ENCODE data around the gene VPS41. TPM values are rescaled to one million over a fixed set of nuclear protein-coding genes. Genes with fewer than 3 reads are reported as not detected.

Gene VPS41
- total and polyA plus RNA-seq, 2 donors, result 28.3 to 30.3 TPM

DNA sequence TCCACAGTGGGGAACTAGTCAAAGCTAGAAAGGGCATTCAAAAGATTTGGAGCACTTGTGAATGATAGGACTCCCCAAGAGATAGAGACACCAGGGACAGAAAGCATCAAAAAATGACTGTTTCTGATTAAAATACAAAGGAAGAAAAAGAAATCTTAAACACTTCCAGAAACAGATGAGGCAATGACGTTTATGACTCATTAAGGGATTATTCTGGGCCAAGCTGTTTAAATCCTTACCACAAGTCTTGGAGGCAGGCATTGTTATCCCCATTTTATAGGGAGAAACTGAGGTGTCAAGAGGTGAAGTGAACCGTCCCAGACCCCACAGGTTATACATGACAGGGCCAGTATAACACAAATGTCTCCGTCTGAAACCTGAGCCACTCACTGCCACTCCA lies 209.5 kb downstream of the VPS41 start:
- H3K4me3 ChIP-seq (ENCODE audit: low read length in 2 of 2), result no peak overlapping the region
- H3K36me3 ChIP-seq (ENCODE audit: control insufficient read depth in 2 of 2, insufficient read depth in 2 of 2, low read length in 1 of 2), result no peaks in the 10 kb centered on the region
- no peaks in the 10 kb centered on the region for H3K4me1 ChIP-seq (ENCODE audit: control insufficient read depth in 2 of 2, insufficient read depth in 2 of 2, low read length in 2 of 2)
- H3K9me3 ChIP-seq (ENCODE audit: control insufficient read depth in 2 of 2, insufficient read depth in 1 of 2, low read length in 1 of 2), result no peaks in the 10 kb centered on the region
- no peak for DNase-seq (ENCODE audit: low read depth in 6 of 9, low spot score in 9 of 9)
- 94% methylated on average over 3 of the region's 3 CpGs for WGBS
- no peaks in the 10 kb centered on the region for H3K27me3 ChIP-seq (ENCODE audit: control insufficient read depth in 2 of 2, insufficient read depth in 1 of 2, low read length in 1 of 2)
- no peak overlapping the region for H3K27ac ChIP-seq (ENCODE audit: low read depth in 1 of 2, low read length in 1 of 2)

DNA sequence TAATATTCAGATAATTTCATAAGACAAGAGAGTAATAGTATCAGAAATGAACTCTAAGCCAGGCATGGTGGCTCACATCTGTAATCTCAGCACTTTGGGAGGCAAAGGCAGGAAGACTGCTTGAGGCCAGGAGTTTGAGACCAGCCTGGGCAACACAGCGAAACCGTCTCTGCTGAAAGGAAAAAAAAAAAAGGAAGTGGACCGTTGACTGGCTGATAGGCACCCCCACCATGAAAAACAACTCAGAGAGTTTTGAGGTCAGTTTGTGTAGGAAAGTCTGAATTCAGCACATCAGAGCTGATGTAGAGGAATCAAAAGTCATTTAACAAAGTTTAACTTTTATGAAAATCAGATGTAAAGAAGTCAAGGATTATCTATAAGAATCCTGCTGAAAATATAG lies 214.7 kb downstream of the VPS41 start:
- no peak overlapping the region for H3K4me3 ChIP-seq (ENCODE audit: low read length in 2 of 2)
- WGBS, result 28% methylated on average over 3 of the region's 3 CpGs
- no peaks in the 10 kb centered on the region for H3K4me1 ChIP-seq (ENCODE audit: control insufficient read depth in 2 of 2, insufficient read depth in 2 of 2, low read length in 2 of 2)
- H3K27me3 ChIP-seq (ENCODE audit: control insufficient read depth in 2 of 2, insufficient read depth in 1 of 2, low read length in 1 of 2), result no peaks in the 10 kb centered on the region
- H3K27ac ChIP-seq (ENCODE audit: low read depth in 1 of 2, low read length in 1 of 2), result no peak overlapping the region
- H3K36me3 ChIP-seq (ENCODE audit: control insufficient read depth in 2 of 2, insufficient read depth in 2 of 2, low read length in 1 of 2), result no peaks in the 10 kb centered on the region
- no peaks in the 10 kb centered on the region for H3K9me3 ChIP-seq (ENCODE audit: control insufficient read depth in 2 of 2, insufficient read depth in 1 of 2, low read length in 1 of 2)
- no peak for DNase-seq (ENCODE audit: low read depth in 6 of 9, low spot score in 9 of 9)

DNA sequence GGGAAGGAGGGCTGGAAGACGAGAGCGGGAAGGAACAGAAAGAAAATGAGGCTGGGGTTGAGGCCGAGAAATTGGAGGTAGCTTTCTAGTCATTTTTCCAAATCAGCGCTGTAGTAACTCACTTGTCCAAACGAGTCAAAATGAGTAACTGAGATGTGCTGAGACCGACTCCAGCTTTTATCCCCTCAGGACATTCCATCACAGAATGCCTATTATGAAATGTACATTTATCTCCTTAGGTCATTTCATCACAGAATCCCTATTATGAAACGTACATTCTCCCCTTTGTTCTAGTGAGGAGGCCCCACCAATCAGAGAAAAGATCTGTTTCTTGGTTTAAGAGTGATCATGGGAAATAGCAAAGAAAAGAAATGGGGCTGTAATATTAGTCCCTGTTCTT lies 222.1 kb downstream of the VPS41 start:
- no peak for DNase-seq (ENCODE audit: low read depth in 6 of 9, low spot score in 9 of 9)
- no peaks in the 10 kb centered on the region for H3K27me3 ChIP-seq (ENCODE audit: control insufficient read depth in 2 of 2, insufficient read depth in 1 of 2, low read length in 1 of 2)
- no peaks in the 10 kb centered on the region for H3K36me3 ChIP-seq (ENCODE audit: control insufficient read depth in 2 of 2, insufficient read depth in 2 of 2, low read length in 1 of 2)
- H3K4me1 ChIP-seq (ENCODE audit: control insufficient read depth in 2 of 2, insufficient read depth in 2 of 2, low read length in 2 of 2), result no peaks in the 10 kb centered on the region
- no peak overlapping the region for H3K27ac ChIP-seq (ENCODE audit: low read depth in 1 of 2, low read length in 1 of 2)
- WGBS, result 97% methylated on average over 7 of the region's 7 CpGs
- H3K9me3 ChIP-seq (ENCODE audit: control insufficient read depth in 2 of 2, insufficient read depth in 1 of 2, low read length in 1 of 2), result peaks cover 0 to 5% of the 10 kb centered on the region in 2 donors
- no peak overlapping the region for H3K4me3 ChIP-seq (ENCODE audit: low read length in 2 of 2)

DNA sequence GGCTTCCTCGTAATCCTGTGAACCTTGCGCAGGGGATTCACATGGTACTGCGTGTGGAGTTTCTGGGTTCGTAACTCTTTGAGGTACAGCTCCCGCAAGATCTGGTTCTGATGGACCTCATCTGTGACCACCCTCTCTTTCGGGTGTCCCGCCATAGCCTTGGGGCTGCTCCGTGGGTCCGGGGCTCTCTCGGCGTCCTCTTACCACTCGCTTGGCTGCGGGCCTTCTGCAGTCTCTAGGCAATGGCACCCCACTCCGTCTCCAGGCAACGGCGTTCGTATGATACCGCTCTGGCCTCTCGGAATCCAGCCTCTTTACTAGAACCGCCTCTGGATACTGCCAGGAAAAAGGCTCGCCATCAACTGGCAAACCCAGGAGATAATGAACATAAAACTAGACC lies 223.1 kb downstream of the VPS41 start:
- Histone ChIP-seq H3K27ac (ENCODE audit: low read depth in 1 of 2, low read length in 1 of 2) (no peak overlapping the region), H3K27me3 (ENCODE audit: control insufficient read depth in 2 of 2, insufficient read depth in 1 of 2, low read length in 1 of 2) (no peaks in the 10 kb centered on the region), H3K4me3 (ENCODE audit: low read length in 2 of 2) (no peak overlapping the region), H3K9me3 (ENCODE audit: control insufficient read depth in 2 of 2, insufficient read depth in 1 of 2, low read length in 1 of 2) (peaks cover 0 to 5% of the 10 kb centered on the region in 2 donors), H3K36me3 (ENCODE audit: control insufficient read depth in 2 of 2, insufficient read depth in 2 of 2, low read length in 1 of 2) (no peaks in the 10 kb centered on the region), H3K4me1 (ENCODE audit: control insufficient read depth in 2 of 2, insufficient read depth in 2 of 2, low read length in 2 of 2) (no peaks in the 10 kb centered on the region)
- 94% methylated on average over 21 of the region's 21 CpGs for WGBS
- DNase-seq (ENCODE audit: low read depth in 6 of 9, low spot score in 9 of 9), result no peak

DNA sequence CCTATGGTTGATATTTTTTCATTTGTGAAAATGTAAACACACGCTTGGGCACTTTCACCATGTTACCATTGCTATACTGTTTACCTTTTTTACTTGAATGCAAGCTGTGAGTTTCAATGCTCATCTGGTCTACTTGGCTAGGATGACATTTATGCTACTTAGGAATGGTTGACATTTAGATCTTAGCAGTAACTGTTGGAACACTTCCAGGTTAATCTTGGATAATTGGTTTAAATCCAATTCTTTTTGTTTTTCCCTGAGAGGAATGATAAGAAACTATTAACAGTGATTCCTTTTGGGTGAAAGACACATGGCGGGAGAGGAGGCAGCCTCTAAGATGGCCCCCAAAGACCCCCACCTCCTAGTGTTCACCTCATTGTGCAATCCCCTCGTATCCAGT lies 226.4 kb downstream of the VPS41 start:
- Histone ChIP-seq H3K4me1 (ENCODE audit: control insufficient read depth in 2 of 2, insufficient read depth in 2 of 2, low read length in 2 of 2) (no peaks in the 10 kb centered on the region), H3K27ac (ENCODE audit: low read depth in 1 of 2, low read length in 1 of 2) (no peak overlapping the region), H3K36me3 (ENCODE audit: control insufficient read depth in 2 of 2, insufficient read depth in 2 of 2, low read length in 1 of 2) (no peaks in the 10 kb centered on the region), H3K9me3 (ENCODE audit: control insufficient read depth in 2 of 2, insufficient read depth in 1 of 2, low read length in 1 of 2) (peaks cover 0 to 5% of the 10 kb centered on the region in 2 donors), H3K27me3 (ENCODE audit: control insufficient read depth in 2 of 2, insufficient read depth in 1 of 2, low read length in 1 of 2) (no peaks in the 10 kb centered on the region), H3K4me3 (ENCODE audit: low read length in 2 of 2) (no peak overlapping the region)
- no peak for DNase-seq (ENCODE audit: low read depth in 6 of 9, low spot score in 9 of 9)
- 93% methylated on average over 3 of the region's 3 CpGs for WGBS

DNA sequence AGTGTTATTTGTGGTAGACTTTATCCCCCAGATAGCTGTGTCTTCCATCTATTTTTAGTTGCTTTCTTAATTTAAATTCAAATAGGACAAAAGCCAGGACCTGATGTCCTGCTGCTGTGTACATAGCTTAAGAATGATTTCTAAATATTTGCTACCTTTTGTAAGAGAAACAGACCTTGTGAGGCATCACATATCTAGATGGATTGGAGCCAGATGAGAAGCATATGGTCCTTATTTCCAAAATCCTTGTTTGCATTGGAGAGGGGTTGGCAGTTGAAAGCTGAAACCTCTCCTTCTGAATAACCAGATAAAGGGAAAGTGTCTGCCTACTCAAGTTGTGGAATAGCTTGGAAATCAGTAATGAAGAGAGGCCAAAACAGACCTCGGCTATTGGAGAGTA lies 227.1 kb downstream of the VPS41 start:
- H3K4me3 ChIP-seq (ENCODE audit: low read length in 2 of 2), result no peak overlapping the region
- H3K4me1 ChIP-seq (ENCODE audit: control insufficient read depth in 2 of 2, insufficient read depth in 2 of 2, low read length in 2 of 2), result no peaks in the 10 kb centered on the region
- no peak for DNase-seq (ENCODE audit: low read depth in 6 of 9, low spot score in 9 of 9)
- no peaks in the 10 kb centered on the region for H3K36me3 ChIP-seq (ENCODE audit: control insufficient read depth in 2 of 2, insufficient read depth in 2 of 2, low read length in 1 of 2)
- WGBS, result 100% methylated on average over 1 of the region's 1 CpG
- peaks cover 0 to 5% of the 10 kb centered on the region in 2 donors for H3K9me3 ChIP-seq (ENCODE audit: control insufficient read depth in 2 of 2, insufficient read depth in 1 of 2, low read length in 1 of 2)
- no peaks in the 10 kb centered on the region for H3K27me3 ChIP-seq (ENCODE audit: control insufficient read depth in 2 of 2, insufficient read depth in 1 of 2, low read length in 1 of 2)
- no peak overlapping the region for H3K27ac ChIP-seq (ENCODE audit: low read depth in 1 of 2, low read length in 1 of 2)

DNA sequence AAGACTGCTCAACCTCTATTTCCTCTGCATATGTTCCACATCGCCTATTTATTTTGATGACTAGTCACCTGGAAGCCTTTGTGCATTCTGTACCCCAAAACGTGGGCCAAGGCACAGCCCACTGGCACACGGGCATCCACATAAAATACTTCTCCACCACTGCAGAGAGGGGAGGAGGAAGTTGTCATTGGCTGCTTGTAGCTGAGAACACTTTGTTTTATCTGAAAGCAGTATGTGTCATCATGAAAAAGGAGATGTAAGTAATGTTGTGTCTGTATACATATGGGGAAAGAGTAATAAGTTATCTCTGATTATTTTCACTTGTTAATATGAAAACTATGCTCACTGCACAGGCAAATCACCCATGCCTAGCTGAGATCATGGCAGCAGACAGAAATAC lies 229.6 kb downstream of the VPS41 start:
- H3K27ac ChIP-seq (ENCODE audit: low read depth in 1 of 2, low read length in 1 of 2), result no peak overlapping the region
- no peaks in the 10 kb centered on the region for H3K27me3 ChIP-seq (ENCODE audit: control insufficient read depth in 2 of 2, insufficient read depth in 1 of 2, low read length in 1 of 2)
- no peaks in the 10 kb centered on the region for H3K9me3 ChIP-seq (ENCODE audit: control insufficient read depth in 2 of 2, insufficient read depth in 1 of 2, low read length in 1 of 2)
- DNase-seq (ENCODE audit: low read depth in 6 of 9, low spot score in 9 of 9), result no peak
- H3K4me3 ChIP-seq (ENCODE audit: low read length in 2 of 2), result no peak overlapping the region
- H3K4me1 ChIP-seq (ENCODE audit: control insufficient read depth in 2 of 2, insufficient read depth in 2 of 2, low read length in 2 of 2), result no peaks in the 10 kb centered on the region
- H3K36me3 ChIP-seq (ENCODE audit: control insufficient read depth in 2 of 2, insufficient read depth in 2 of 2, low read length in 1 of 2), result no peaks in the 10 kb centered on the region
- WGBS, result 86% methylated on average over 3 of the region's 3 CpGs

DNA sequence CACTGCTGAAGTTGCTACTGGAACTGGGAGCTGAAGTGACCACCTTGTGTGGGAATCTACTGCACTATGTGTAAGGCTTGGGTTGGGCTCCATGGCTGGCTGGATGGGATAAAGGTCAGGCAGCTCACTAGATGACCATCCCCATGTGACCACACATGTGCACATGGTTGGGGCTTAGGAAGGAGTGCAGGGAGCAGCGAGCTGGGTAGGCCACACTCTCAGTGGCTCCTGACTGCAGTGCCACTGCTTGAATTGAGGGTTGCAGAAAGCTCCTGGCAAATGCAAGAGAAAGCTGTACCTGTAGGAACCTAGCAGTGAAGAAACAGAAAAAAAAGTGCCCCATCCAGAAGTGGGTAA lies 230.3 kb downstream of the VPS41 start:
- H3K9me3 ChIP-seq (ENCODE audit: control insufficient read depth in 2 of 2, insufficient read depth in 1 of 2, low read length in 1 of 2), result no peaks in the 10 kb centered on the region
- DNase-seq (ENCODE audit: low read depth in 6 of 9, low spot score in 9 of 9), result no peak
- no peaks in the 10 kb centered on the region for H3K36me3 ChIP-seq (ENCODE audit: control insufficient read depth in 2 of 2, insufficient read depth in 2 of 2, low read length in 1 of 2)
- H3K4me1 ChIP-seq (ENCODE audit: control insufficient read depth in 2 of 2, insufficient read depth in 2 of 2, low read length in 2 of 2), result no peaks in the 10 kb centered on the region
- H3K27me3 ChIP-seq (ENCODE audit: control insufficient read depth in 2 of 2, insufficient read depth in 1 of 2, low read length in 1 of 2), result no peaks in the 10 kb centered on the region
- H3K4me3 ChIP-seq (ENCODE audit: low read length in 2 of 2), result no peak overlapping the region
- no peak overlapping the region for H3K27ac ChIP-seq (ENCODE audit: low read depth in 1 of 2, low read length in 1 of 2)
- 95% methylated on average over 1 of the region's 1 CpG for WGBS

DNA sequence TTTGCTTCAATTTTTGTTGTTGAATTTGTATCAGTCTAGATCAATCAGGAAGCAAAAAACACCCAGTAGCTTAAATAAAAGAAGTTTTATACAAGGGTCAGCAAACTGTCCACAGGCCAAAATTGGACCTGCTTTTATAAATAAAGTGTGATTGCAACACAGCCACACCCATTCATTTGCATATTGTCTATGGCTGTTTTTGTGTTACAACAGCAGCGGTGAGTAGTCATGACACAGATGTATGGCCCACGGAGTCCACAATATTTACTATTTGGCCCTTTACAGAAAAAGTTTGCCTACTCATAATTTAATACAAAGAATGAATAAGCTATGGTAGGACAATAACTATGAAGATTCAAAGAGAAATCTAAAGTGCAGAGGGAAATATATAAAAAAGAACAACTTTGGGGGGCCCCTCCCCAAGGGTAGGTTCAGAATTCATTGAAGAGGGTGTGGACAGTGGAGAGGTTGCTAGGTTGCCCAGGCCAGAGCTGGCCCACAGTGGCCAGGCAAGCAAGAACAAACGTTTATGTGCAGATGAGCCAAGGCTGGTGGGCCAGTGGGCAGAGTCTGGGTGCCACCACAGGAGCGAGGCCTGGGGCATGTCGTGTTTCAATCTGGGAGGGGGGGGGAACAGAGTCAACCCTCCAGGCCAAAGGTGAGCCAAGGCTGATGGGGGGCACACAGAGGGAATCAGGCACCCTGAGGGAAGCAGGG lies 230.9 kb downstream of the VPS41 start:
- WGBS, result 96% methylated on average over 5 of the region's 5 CpGs
- Histone ChIP-seq H3K9me3 (ENCODE audit: control insufficient read depth in 2 of 2, insufficient read depth in 1 of 2, low read length in 1 of 2) (no peaks in the 10 kb centered on the region), H3K4me1 (ENCODE audit: control insufficient read depth in 2 of 2, insufficient read depth in 2 of 2, low read length in 2 of 2) (no peaks in the 10 kb centered on the region), H3K36me3 (ENCODE audit: control insufficient read depth in 2 of 2, insufficient read depth in 2 of 2, low read length in 1 of 2) (no peaks in the 10 kb centered on the region), H3K27ac (ENCODE audit: low read depth in 1 of 2, low read length in 1 of 2) (no peak overlapping the region), H3K4me3 (ENCODE audit: low read length in 2 of 2) (no peak overlapping the region), H3K27me3 (ENCODE audit: control insufficient read depth in 2 of 2, insufficient read depth in 1 of 2, low read length in 1 of 2) (no peaks in the 10 kb centered on the region)
- DNase-seq (ENCODE audit: low read depth in 6 of 9, low spot score in 9 of 9), result no peak
